ENCODE results near the gene NINJ2.

DNA sequence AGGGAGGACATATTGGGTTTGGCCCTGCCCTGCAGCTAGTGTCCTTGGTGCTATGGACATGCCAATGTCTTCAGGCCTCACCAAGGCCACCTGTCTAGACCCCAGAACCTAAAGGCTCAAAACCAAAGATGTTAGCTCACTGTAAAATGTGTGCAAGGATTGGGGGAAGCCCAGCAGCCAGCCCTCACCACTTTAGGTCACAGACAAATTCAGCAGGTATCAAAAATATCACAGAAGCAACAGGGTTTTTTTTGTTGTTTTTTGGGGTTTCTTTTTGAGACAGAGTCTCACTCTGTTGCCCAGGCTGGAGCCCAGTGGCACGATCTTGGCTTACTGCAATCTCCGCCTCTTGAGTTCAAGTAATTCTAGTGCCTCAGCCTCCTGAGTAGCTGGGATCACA is 29.0 kb upstream of the NINJ2 start:
- TF ChIP-seq, protein P1, sequence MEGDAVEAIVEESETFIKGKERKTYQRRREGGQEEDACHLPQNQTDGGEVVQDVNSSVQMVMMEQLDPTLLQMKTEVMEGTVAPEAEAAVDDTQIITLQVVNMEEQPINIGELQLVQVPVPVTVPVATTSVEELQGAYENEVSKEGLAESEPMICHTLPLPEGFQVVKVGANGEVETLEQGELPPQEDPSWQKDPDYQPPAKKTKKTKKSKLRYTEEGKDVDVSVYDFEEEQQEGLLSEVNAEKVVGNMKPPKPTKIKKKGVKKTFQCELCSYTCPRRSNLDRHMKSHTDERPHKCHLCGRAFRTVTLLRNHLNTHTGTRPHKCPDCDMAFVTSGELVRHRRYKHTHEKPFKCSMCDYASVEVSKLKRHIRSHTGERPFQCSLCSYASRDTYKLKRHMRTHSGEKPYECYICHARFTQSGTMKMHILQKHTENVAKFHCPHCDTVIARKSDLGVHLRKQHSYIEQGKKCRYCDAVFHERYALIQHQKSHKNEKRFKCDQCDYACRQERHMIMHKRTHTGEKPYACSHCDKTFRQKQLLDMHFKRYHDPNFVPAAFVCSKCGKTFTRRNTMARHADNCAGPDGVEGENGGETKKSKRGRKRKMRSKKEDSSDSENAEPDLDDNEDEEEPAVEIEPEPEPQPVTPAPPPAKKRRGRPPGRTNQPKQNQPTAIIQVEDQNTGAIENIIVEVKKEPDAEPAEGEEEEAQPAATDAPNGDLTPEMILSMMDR (IDR thresholded peaks at IDR 0.05), result no peak
- TF ChIP-seq POLR2A (IDR thresholded peaks at IDR 0.05), result no peak
- TF ChIP-seq EP300 (IDR thresholded peaks at IDR 0.05), result no peak
- no peak for TF ChIP-seq POLR2AphosphoS5 (IDR thresholded peaks at IDR 0.05)

Data from sigmoid colon (tissue), 4 donors.